DND-41 (cell line): ENCODE measurements around the gene NAGA.

Experiments used
- CTCF ChIP-seq: IDR thresholded peaks from 2 replicates; pipeline ENCODE4 v1.5.1; 2012; ENCODE audit warnings: borderline replicate concordance, low read length, moderate library complexity, mild to moderate bottlenecking; ENCODE audit not compliant: poor library complexity, severe bottlenecking; ENCODE audit errors: extremely low read depth
- EZH2 ChIP-seq: IDR thresholded peaks from 3 replicates; pipeline ENCODE4 v1.6.1; 2012; ENCODE audit warnings: borderline replicate concordance, low read depth, mild to moderate bottlenecking, moderate library complexity, low read length, inconsistent platforms; ENCODE audit not compliant: severe bottlenecking

DNA sequence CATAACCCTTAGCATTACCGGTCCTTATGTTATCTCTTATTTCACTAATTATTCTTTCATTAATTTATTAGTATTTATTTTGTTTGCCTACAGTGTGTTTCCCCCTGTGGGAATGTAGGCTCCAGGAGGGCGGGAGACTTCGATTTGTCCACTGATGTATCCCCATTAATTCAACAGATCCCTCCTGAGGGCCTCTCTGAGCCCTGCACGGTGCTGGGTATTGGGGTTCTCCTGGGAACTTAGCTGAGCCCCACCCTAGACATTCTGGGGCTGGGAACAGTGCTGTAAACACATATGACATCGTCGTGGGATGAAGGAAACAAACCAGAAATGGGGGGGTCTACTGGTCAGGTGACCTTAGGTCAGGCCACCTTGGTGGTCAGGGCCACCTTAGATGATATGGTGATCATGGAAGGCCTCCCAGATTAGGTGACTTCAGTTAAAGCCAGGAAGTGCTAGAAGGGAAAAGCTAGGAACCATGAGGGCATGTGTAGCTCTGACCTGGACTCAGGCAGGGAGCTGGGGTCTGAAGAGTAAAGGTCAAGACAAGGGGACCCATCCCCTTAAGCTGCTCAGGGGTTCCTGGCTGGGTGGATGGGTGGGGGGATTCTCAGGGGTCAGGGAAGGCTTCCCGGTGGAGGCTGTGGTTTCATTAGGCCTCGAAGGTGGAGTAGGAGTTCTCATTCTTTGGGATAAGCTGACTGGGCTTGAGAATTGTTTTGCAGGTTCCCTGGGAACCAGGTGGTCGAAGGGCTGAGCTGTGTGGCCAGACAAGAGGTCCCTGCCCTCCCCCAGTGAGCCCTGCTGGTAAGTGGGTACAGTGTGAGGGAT lies 4.4 kb upstream of the NAGA start:
- TF ChIP-seq CTCF (no peak), EZH2 (no peak)
